Loucy (cell line): Measurements from ENCODE around the gene FAM168B.

Experiments
- EZH2phosphoT487 ChIP-seq: fragments of 200-600 bp; IDR thresholded peaks from 2 replicates; pipeline ENCODE4 v1.6.1; 2018; ENCODE audit warnings: antibody characterized with exemption, mild to moderate bottlenecking, moderate library complexity, borderline replicate concordance
- TF ChIP-seq, protein P1 (sequence below): fragments of 200-600 bp; sonication (generic); conservative IDR thresholded peaks from 2 replicates; pipeline ENCODE4 v1.5.1; 2014; ENCODE audit warnings: mild to moderate bottlenecking, antibody characterized with exemption, low read length

DNA sequence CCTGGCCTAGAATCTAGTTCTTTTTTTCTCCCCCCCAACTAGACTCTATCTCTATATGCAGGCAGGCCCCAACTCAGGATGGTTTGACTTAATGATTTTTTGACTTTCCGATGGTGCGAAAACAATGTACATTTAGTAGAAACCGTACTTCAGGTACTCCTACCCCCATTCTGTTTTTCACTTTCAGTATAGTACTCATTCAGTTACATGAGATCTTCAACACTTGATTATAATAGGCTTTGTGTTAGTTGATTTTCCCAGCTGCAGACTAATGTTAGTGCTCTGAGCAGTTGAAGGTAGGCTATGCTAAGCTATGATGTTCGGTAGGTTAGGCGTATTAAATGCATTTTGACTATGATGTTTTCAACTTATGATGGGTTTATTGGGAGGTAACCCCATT is 49.6 kb upstream of the FAM168B start:
- TF ChIP-seq, protein P1, sequence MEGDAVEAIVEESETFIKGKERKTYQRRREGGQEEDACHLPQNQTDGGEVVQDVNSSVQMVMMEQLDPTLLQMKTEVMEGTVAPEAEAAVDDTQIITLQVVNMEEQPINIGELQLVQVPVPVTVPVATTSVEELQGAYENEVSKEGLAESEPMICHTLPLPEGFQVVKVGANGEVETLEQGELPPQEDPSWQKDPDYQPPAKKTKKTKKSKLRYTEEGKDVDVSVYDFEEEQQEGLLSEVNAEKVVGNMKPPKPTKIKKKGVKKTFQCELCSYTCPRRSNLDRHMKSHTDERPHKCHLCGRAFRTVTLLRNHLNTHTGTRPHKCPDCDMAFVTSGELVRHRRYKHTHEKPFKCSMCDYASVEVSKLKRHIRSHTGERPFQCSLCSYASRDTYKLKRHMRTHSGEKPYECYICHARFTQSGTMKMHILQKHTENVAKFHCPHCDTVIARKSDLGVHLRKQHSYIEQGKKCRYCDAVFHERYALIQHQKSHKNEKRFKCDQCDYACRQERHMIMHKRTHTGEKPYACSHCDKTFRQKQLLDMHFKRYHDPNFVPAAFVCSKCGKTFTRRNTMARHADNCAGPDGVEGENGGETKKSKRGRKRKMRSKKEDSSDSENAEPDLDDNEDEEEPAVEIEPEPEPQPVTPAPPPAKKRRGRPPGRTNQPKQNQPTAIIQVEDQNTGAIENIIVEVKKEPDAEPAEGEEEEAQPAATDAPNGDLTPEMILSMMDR = no peak
- TF ChIP-seq EZH2phosphoT487 = no peak
